ENCODE measurements around the gene BCAM.

BCAM gene

GRCh38 chr19:44789943-44790483 is 18.9 kb upstream of the BCAM start:
- no peak for DNase-seq

DNA sequence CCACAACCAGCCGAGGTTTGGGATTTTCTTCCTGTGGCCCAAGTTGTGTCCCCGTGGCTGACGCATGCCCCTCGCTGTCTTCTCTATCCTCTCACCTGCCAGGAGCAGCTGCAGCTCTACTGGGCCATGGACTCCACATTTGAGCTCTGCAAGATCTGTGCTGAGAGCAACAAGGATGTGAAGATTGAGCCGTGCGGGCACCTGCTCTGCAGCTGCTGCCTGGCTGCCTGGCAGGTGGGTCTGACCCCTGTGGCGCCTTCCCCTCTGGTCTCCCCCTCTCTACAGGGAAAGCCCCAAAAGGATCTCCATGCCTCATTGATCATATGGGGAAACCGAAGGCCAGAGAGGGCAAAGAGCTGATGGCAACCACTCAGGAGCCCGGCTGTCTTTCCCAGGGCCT is 16.6 kb upstream of the BCAM start:
- DNase-seq, result no peak

GRCh38 chr19:44794610-44795009 is 14.3 kb upstream of the BCAM start:
- no peak for DNase-seq

- no peak for DNase-seq
Observed at GRCh38 chr19:44795398-44795987, 13.4 kb upstream of the BCAM start.

DNA sequence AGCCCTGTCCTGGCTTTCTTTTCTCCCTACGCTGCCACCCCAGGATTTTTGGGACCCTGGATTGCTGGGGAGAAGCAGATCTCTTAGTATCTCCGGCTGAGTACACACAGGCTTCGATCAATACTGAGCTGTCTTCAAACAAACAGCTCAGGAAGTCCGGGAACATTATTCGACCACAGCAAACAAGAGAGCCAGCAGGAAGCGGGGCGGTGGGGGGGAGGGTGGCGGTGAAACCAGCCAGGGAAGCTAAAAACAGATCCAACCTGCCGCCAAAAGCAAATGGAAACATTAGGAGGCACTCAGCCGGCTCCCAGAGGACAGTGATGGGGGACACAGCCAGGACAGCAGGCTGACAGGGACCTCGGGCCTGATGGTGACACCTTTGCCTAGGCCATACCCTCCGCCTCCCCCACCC is 12.2 kb upstream of the BCAM start:
- DNase-seq, result no peak

- DNase-seq, result no peak
Observed at GRCh38 chr19:44799627-44800346, 9.1 kb upstream of the BCAM start.

DNA sequence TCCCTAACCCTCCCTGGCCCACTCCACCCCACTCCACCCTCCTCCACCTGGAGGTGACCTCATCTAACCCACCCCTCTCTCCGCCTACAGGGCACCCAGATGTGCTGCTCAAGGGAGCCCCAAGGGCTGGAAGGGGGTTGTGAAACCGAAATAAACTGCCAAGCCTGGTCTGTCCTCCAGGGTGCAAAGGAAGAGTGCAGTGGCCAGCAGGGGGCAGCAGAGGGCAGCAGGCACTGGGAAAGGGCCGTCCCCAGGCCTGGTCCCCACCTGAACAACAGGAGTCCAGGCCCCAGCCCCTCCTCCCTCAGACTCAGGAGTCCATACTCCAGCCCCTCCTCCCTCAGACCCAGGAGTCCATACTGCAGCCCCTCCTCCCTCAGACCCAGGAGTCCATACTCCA is 8.4 kb upstream of the BCAM start:
- DNase-seq, result peak; percentile 70

DNA sequence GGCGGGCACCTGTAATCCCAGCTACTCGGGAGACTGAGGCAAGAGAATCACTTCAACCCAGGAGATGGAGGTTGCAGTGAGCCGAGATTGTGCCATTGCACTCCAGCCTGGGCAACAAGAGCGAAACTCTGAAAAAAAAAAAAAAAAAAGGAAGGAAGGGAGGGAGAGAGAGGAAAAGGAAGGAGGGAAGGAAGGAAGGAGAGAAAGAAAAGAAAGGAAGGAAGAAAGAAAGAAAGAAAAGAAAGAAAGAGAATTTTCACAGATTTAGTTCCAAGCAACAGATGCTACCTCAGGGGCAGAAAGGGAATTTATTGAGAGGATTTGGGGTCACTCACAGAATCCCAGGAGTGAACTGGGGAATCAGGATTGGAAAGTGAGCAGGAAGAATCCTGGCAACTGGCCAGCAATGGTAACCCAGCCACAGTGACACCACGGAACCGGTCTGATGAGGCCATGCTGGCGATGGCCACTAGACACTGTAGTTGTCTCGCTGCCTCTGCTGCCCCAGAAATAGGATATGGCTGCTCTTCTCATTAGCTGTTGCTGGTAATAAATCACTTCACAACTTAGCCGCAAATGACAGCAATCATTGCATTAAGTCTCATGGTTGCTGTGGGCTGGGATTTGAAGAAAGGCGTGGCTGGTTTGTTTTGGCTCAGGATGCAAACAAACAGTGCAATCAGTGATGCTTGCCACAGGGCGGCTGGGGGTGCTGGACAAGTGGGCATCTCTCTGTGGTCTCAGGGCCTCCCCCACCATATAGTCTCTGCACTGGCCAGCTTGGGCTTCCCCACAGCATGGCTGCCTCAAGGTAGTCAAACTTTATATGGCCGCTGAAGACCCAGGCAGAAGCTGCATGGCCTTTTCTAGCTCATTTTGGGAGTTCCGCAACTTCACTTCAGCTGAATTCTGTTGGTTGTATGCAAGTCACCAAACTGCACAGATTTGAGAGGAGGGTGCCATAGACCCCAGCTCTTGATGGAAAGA is 5.2 kb upstream of the BCAM start:
- no peak for DNase-seq

DNA sequence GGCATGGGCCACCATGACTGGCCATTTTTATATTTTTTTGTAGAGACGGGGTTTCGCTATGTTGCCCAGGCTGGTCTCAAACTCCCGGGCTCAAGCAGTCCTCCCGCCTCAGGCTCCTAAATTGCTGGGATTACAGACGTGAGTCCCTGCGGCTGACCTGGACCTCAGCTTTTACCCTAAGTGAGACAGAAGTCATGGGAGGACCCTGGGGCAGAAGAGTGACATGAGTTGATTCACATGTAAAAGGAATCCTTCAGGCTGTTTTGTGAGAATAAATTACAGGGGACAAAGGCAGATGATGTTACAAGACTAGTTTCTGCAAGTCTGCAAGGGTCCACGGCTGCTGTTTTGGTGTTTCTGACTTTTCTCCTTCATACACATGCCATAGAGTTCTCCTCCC is 2.6 kb upstream of the BCAM start:
- no peak for DNase-seq

GRCh38 chr19:44807162-44807561 is 1.7 kb upstream of the BCAM start:
- DNase-seq, result no peak

GRCh38 chr19:44807652-44808462 is 1.0 kb upstream of the BCAM start:
- DNase-seq, result peak; percentile 59

- no peak for DNase-seq
Observed at GRCh38 chr19:44809577-44810233, 802 bp downstream of the BCAM start.

DNA sequence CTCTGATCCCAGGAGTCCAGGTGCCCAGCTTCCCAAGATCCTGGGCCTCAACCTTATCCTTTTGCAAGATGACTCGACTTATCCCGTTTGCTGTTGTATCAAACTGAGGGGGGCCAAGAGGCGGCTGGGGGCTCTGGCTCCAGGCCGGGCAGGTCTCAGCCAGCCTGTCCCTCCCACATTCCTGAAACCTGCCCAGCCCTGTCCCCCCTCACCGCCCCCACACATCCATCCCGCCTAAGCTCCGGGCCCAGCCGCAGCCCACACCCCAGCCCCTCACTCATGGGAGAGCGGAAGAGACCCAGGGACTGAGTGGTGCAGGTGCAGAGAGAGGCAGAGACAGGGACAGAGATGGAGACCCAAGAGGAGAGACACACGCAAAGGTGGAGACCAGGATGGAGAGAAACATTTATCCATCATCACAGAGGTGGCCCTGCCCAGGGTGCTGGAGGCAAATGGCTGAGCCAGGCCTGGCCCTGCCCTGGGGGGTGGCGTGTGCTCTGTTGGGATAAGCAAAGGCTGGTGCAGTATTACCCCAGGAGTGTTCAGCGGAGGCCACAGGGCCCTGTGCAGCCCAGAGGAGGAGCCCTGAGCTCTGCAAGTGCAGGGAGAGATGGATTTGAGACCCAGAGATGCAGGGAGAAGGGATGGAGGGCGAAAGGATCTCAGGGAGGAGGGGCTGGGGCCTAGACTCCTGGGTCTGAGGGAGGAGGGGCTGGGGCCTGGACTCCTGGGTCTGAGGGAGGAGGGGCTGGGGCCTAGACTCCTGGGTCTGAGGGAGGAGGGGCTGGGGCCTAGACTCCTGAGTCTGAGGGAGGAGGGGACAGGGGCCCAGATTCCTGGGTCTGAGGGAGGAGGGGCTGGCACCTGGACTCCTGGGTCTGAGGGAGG is 1.6 kb downstream of the BCAM start:
- no peak for DNase-seq

GRCh38 chr19:44811122-44811419 is 2.2 kb downstream of the BCAM start:
- no peak for DNase-seq

- no peak for DNase-seq
Observed at GRCh38 chr19:44812142-44812718, 3.3 kb downstream of the BCAM start.

DNA sequence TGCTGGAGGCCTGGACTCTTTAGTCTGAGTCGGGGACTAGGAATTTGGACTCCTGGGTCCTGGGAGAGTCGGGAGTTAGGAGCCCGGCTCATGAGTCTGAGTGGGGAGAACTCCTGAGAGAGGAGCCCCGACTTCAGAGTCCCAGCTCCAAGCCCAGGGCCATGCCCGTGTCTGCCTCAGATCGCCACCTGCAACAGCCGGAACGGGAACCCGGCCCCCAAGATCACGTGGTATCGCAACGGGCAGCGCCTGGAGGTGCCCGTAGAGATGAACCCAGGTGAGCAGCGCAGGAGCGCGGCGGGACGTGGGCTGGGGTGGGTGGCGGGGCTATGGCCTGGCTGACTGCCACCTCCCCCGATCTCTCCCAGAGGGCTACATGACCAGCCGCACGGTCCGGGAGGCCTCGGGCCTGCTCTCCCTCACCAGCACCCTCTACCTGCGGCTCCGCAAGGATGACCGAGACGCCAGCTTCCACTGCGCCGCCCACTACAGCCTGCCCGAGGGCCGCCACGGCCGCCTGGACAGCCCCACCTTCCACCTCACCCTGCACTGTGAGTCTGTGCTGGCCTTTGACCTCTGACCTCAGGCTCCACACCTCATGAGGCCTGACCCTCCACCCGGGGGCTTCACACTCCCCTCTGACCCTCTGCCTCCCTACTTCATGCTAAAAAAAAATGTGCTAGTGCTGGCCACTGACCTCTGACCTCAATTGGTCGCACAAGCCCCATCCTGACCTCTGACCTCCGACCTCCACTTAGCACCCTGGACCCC is 4.4 kb downstream of the BCAM start:
- DNase-seq, result no peak

DNA sequence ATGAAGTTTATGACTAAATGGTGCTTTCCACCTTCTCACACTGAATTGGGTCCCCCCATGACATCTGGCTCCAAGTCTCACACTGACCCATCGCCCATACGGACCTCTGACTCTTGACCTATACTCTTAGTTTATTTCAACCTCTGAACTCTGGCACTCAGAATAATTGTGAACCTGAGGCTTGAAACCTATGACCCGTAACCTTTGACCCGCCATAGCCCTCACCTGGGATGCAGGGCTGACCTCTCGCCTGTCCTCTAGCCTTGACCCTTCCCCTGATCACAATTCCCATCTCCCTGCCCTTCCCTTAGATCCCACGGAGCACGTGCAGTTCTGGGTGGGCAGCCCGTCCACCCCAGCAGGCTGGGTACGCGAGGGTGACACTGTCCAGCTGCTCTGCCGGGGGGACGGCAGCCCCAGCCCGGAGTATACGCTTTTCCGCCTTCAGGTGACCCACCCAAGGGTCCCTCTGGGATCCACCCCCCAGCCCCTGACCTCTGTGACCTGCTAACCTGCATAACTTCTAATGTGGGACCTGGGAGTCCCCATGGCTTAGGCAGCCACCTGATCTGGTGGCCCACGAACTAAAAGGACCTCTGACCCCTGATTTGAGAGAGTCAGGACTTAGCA is 5.1 kb downstream of the BCAM start:
- DNase-seq, result no peak

- DNase-seq, result no peak
Observed at GRCh38 chr19:44814517-44814916, 5.6 kb downstream of the BCAM start.

DNA sequence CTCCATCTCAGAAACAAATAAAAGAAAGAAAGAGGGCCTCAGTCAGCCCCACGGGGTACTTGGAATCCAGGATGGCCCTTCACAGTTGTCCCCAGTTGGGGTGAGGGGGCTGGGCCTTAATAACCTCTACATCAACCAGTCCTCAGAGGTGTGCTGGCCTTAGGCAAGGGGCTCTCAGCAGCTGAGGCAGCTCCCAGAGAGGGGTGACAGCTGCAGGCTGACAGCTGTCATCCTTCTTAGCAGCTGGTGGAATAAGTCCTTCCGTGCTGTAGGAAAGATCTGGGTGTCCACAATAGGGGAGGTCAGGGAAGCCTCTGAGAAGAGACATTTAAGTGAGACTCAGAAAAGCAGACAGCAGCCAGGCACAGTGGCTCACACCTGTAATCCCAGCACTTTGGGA is 7.4 kb downstream of the BCAM start:
- DNase-seq, result no peak
